Stomach (tissue), 9 donors: ENCODE measurements around the gene PCED1B. TPM values are rescaled to one million over a fixed set of nuclear protein-coding genes. Genes with fewer than 3 reads are reported as not detected.

Source experiments
- DNase-seq, 2 donors: peaks; one replicate each; pipeline versions ENCODE4 v3.0.0 to v3.0.0-alpha.2; 2013 to 2019
- H3K27ac ChIP-seq, 5 donors: fragments of 200-600 bp in 4 of 5; sonication (generic) in 4 of 5; one replicate each; pipeline ENCODE4 v1.5.1; 2013 to 2019; ENCODE audit warnings: mild to moderate bottlenecking in 1 of 5, moderate library complexity in 1 of 5
- H3K27me3 ChIP-seq, 3 donors: fragments of 200-600 bp; sonication (generic); one replicate each; pipeline ENCODE4 v1.5.1; 2017 to 2019; ENCODE audit warnings: mixed run types in 1 of 3
- H3K36me3 ChIP-seq, 4 donors: fragments of 200-600 bp; sonication (generic); 1 replicate in 3 of 4; 2 replicates in 1 of 4; pipeline ENCODE4 v1.5.1; 2016 to 2019
- H3K4me1 ChIP-seq, 4 donors: fragments of 200-600 bp; sonication (generic); one replicate each; pipeline ENCODE4 v1.5.1; 2016 to 2019
- H3K4me3 ChIP-seq, 4 donors: fragments of 200-600 bp; sonication (generic) in 3 of 4; one replicate each; pipeline ENCODE4 v1.5.1; 2016 to 2019; ENCODE audit warnings: mild to moderate bottlenecking in 1 of 4
- H3K9me3 ChIP-seq, 4 donors: fragments of 200-600 bp; sonication (generic); one replicate each; pipeline ENCODE4 v1.5.1; 2016 to 2019
- CTCF ChIP-seq, 7 experiments: fragments of 450-650 bp in 4 of 7; fragments of 200-600 bp in 3 of 7; sonication (generic) in 3 of 7; IDR thresholded peaks; one replicate each; pipeline ENCODE4 v1.5.1; 2016 to 2019; ENCODE audit warnings: antibody characterized with exemption in 7 of 7, control low read depth in 2 of 7, mild to moderate bottlenecking in 1 of 7
- EP300 ChIP-seq: sonication (generic); formaldehyde crosslinking; IDR thresholded peaks from one replicate; pipeline ENCODE4 v1.6.1; 2017; ENCODE audit warnings: antibody characterized with exemption
- POLR2A ChIP-seq, 4 donors: fragments of 450-650 bp; IDR thresholded peaks; one replicate each; pipeline ENCODE4 v1.6.1; 2016; ENCODE audit warnings: antibody characterized with exemption in 4 of 4, control low read depth in 2 of 4, mild to moderate bottlenecking in 1 of 4, moderate library complexity in 1 of 4
- POLR2AphosphoS5 ChIP-seq, 3 donors: sonication (generic); formaldehyde crosslinking; IDR thresholded peaks; one replicate each; pipeline ENCODE4 v1.6.1; 2016; ENCODE audit warnings: antibody characterized with exemption in 3 of 3
- WGBS, 5 donors: extraction: QIAGEN DNeasy Blood & Tissue Kit in 3 of 5; methylation state at CpG; one replicate each; pipeline versions ENCODE4 v1.1.5 to v1.1.7; 2013 to 2018; 5-methylcytosine and 5-hydroxymethylcytosine counted together
- intact Hi-C: fragments of 100-400 bp; cut with DNase I; formaldehyde crosslinking; loops from one replicate; pipeline ENCODE4 v1.15.1; 2023; ENCODE audit warnings: low total_unique reads
- polyA plus RNA-seq, 3 donors: library from polyadenylated mRNA; stranded (reverse); fragments of 200-250 nt; gene quantifications; one replicate each; pipeline ENCODE4 v1.2.3, GENCODE V29; 2013
- total RNA-seq, 5 donors: library from RNA; depleted of rRNA; stranded (reverse); fragments of >200 nt; gene quantifications; one replicate each; pipeline versions ENCODE4 v1.1.0 to v1.2.3, GENCODE V29; 2014 to 2016
- donor health status: healthy with polysubstance abuse.
- donor health status: Bipolar disorder and iron deficiency.
- donor health status: healthy.

Gene PCED1B
- total and polyA plus RNA-seq, 8 donors: 0.73 to 7.6 (median 2.4) TPM; not detected in 1

- Histone ChIP-seq H3K9me3 (no peaks in the 10 kb centered on the region), H3K4me1 (peaks cover 5 to 13% (median 10%) of the 10 kb centered on the region in 4 donors), H3K27ac (no peak overlapping the region), H3K36me3 (no peaks in the 10 kb centered on the region), H3K4me3 (no peak overlapping the region), H3K27me3 (no peaks in the 10 kb centered on the region)
- 48 to 65% (median 52%) methylated on average over 2 of the region's 2 CpGs for WGBS, 5 donors
- TF ChIP-seq POLR2A (IDR thresholded peaks at IDR 0.05) (no peak), EP300 (no peak), CTCF (IDR thresholded peaks at IDR 0.05) (no peak), POLR2AphosphoS5 (IDR thresholded peaks at IDR 0.05) (no peak)
- intact Hi-C loops: no loop called here
- DNase-seq: peak in 1 of 2 donors; percentile 73
These were observed 76.8 kb downstream of the PCED1B start for GRCh38 chr12:47156167-47156736.

- 42 to 70% (median 45%) methylated on average over 1 of the region's 1 CpG for WGBS, 5 donors
- Histone ChIP-seq H3K4me3 (no peak overlapping the region), H3K27ac (no peak overlapping the region), H3K4me1 (peaks cover 5 to 14% (median 10%) of the 10 kb centered on the region in 4 donors), H3K36me3 (no peaks in the 10 kb centered on the region), H3K9me3 (no peaks in the 10 kb centered on the region), H3K27me3 (no peaks in the 10 kb centered on the region)
- DNase-seq: no peak
- intact Hi-C loops: no loop called here
- TF ChIP-seq EP300 (no peak), POLR2AphosphoS5 (IDR thresholded peaks at IDR 0.05) (no peak), POLR2A (IDR thresholded peaks at IDR 0.05) (no peak), CTCF (IDR thresholded peaks at IDR 0.05) (no peak)
These were observed 79.4 kb downstream of the PCED1B start for GRCh38 chr12:47158792-47159191.

GRCh38 chr12:47159348-47159747 is 79.9 kb downstream of the PCED1B start:
- no peak for DNase-seq
- Histone ChIP-seq H3K9me3 (no peaks in the 10 kb centered on the region), H3K4me3 (no peak overlapping the region), H3K27ac (no peak overlapping the region), H3K27me3 (no peaks in the 10 kb centered on the region), H3K4me1 (peaks cover 5 to 17% (median 10%) of the 10 kb centered on the region in 4 donors), H3K36me3 (no peaks in the 10 kb centered on the region)
- intact Hi-C loops: no loop called here
- TF ChIP-seq CTCF (IDR thresholded peaks at IDR 0.05): no peak
- no peak for TF ChIP-seq EP300
- no peak for TF ChIP-seq POLR2A (IDR thresholded peaks at IDR 0.05)
- TF ChIP-seq POLR2AphosphoS5 (IDR thresholded peaks at IDR 0.05): no peak
- 85 to 100% (median 89%) methylated on average over 1 of the region's 1 CpG for WGBS, 5 donors

- WGBS, 5 donors: 86 to 96% (median 90%) methylated on average over 2 of the region's 2 CpGs
- intact Hi-C loops: no loop called here
These were observed 81.2 kb downstream of the PCED1B start for GRCh38 chr12:47160316-47161244.

More at GRCh38 chr12:47160316-47161244, 81.2 kb downstream of the PCED1B start:
- no peak for DNase-seq
- no peaks in the 10 kb centered on the region for H3K36me3 ChIP-seq
- no peaks in the 10 kb centered on the region for H3K27me3 ChIP-seq
- no peak overlapping the region for H3K4me3 ChIP-seq
- TF ChIP-seq POLR2A (IDR thresholded peaks at IDR 0.05) (no peak), CTCF (IDR thresholded peaks at IDR 0.05) (no peak), EP300 (no peak), POLR2AphosphoS5 (IDR thresholded peaks at IDR 0.05) (no peak)
- H3K4me1 ChIP-seq: peaks cover 5 to 14% (median 10%) of the 10 kb centered on the region in 4 donors
- no peaks in the 10 kb centered on the region for H3K9me3 ChIP-seq
- no peak overlapping the region for H3K27ac ChIP-seq
